Keratinocyte (primary cell): Measurements from ENCODE around the gene HS1BP3. TPM values are rescaled to one million over a fixed set of nuclear protein-coding genes. Genes with fewer than 3 reads are reported as not detected.
A peak's percentile ranks its signal among the peaks of the same experiment; 100 is the strongest.

ENCODE experiments used
- DNase-seq: peaks from one replicate; pipeline ENCODE4 v3.0.0-alpha.2; 2011; ENCODE audit warnings: low read depth, missing footprints, low spot score
- FAIRE-seq: peaks from 2 replicates; lab custom pipeline; 2011; peaks lifted over from hg19 to GRCh38; lab: Jason Lieb, UNC
- H2AFZ ChIP-seq: 2 replicates; pipeline ENCODE4 v1.6.0; 2012; ENCODE audit warnings: low read length, control low read depth, inconsistent platforms; ENCODE audit not compliant: control insufficient read depth
- H3K27ac ChIP-seq: 2 replicates; pipeline ENCODE4 v1.5.1; 2011; ENCODE audit warnings: low read length; ENCODE audit not compliant: control insufficient read depth, insufficient read depth
- H3K27me3 ChIP-seq: 3 replicates; pipeline ENCODE4 v1.6.0; 2011; ENCODE audit warnings: low read length; ENCODE audit not compliant: control insufficient read depth, insufficient read depth; ENCODE audit errors: extremely low read depth
- H3K36me3 ChIP-seq, 2 experiments: 2 replicates in 1 of 2; 3 replicates in 1 of 2; pipeline ENCODE4 v1.5.1; 2011; ENCODE audit warnings: low read length in 2 of 2, mild to moderate bottlenecking in 1 of 2; ENCODE audit not compliant: control insufficient read depth in 2 of 2, insufficient read depth in 2 of 2; ENCODE audit errors: extremely low read depth in 1 of 2
- H3K4me1 ChIP-seq: 3 replicates; pipeline ENCODE4 v1.5.1; 2011; ENCODE audit warnings: low read length; ENCODE audit not compliant: control insufficient read depth, insufficient read depth; ENCODE audit errors: extremely low read depth
- H3K4me2 ChIP-seq: 3 replicates; pipeline ENCODE4 v1.6.0; 2011; ENCODE audit warnings: low read depth, low read length; ENCODE audit not compliant: control insufficient read depth, insufficient read depth; ENCODE audit errors: extremely low read depth
- H3K4me3 ChIP-seq, 3 experiments: fragments of 200-600 bp in 1 of 3; sonication (generic) in 1 of 3; 2 replicates in 2 of 3; 3 replicates in 1 of 3; pipeline ENCODE4 v1.5.1; 2011 to 2016; ENCODE audit warnings: low read length in 3 of 3, mild to moderate bottlenecking in 3 of 3, control low read depth in 2 of 3, inconsistent platforms in 1 of 3, low read depth in 1 of 3, mixed read lengths in 1 of 3, mixed run types in 1 of 3, moderate library complexity in 1 of 3; ENCODE audit not compliant: control insufficient read depth in 2 of 3, insufficient read depth in 2 of 3; ENCODE audit errors: extremely low read depth in 1 of 3
- H3K79me2 ChIP-seq: 2 replicates; pipeline ENCODE4 v1.6.0; 2012; ENCODE audit warnings: low read length; ENCODE audit not compliant: control insufficient read depth, insufficient read depth
- H3K9ac ChIP-seq: 3 replicates; pipeline ENCODE4 v1.6.0; 2011; ENCODE audit warnings: low read length; ENCODE audit not compliant: control insufficient read depth, insufficient read depth; ENCODE audit errors: extremely low read depth
- H3K9me1 ChIP-seq: 3 replicates; pipeline ENCODE4 v1.6.0; 2011; ENCODE audit warnings: low read length; ENCODE audit not compliant: control insufficient read depth, insufficient read depth; ENCODE audit errors: extremely low read depth
- H3K9me3 ChIP-seq: 2 replicates; pipeline ENCODE4 v1.5.1; 2012; ENCODE audit warnings: low read depth, low read length; ENCODE audit not compliant: control insufficient read depth
- H4K20me1 ChIP-seq: 3 replicates; pipeline ENCODE4 v1.6.0; 2011; ENCODE audit warnings: low read length; ENCODE audit not compliant: control insufficient read depth, insufficient read depth; ENCODE audit errors: extremely low read depth
- EZH2 ChIP-seq: IDR thresholded peaks from one replicate; pipeline ENCODE4 v1.6.1; 2012; ENCODE audit warnings: inconsistent platforms, mild to moderate bottlenecking, low read length, moderate library complexity
- dilution Hi-C: fragments of 300-500 bp; cut with MboI; formaldehyde crosslinking; loops from one replicate; pipeline ENCODE4 v1.7.0; 2020; ENCODE audit warnings: low sequenced_read_pairs; ENCODE audit not compliant: extremely low pct_ligation_motif_present
- polyA plus RNA-seq, 5 experiments: library from polyadenylated mRNA; depleted of rRNA in 3 of 5; stranded (reverse) in 3 of 5; stranded (forward) in 1 of 5; unstranded in 1 of 5; fragments of >200 nt; gene quantifications; 1 replicate in 1 of 5; 2 replicates in 3 of 5; 3 replicates in 1 of 5; pipeline versions ENCODE4 v1.2.1 to v1.2.3, GENCODE V29; 2011 to 2012; ENCODE audit warnings: missing spikeins in 2 of 5, low read depth in 1 of 5, low replicate concordance in 1 of 5
- TF ChIP-seq, protein P1 (sequence below), 3 experiments: IDR thresholded peaks in 1 of 3; conservative IDR thresholded peaks in 1 of 3; optimal IDR thresholded peaks in 1 of 3; 2 replicates in 2 of 3; 3 replicates in 1 of 3; pipeline versions ENCODE3 to v1.5.1; 2011; ENCODE audit warnings: low read length in 3 of 3, mild to moderate bottlenecking in 3 of 3, moderate library complexity in 2 of 3, control low read depth in 1 of 3, inconsistent platforms in 1 of 3; ENCODE audit not compliant: insufficient read depth in 2 of 3; ENCODE audit errors: extremely low read depth in 1 of 3

HS1BP3 gene
- polyA plus RNA-seq, 1 donor (not counting 4 experiments of a cell fraction or from before 2014, with no cell fraction given): 18.5 TPM

DNA sequence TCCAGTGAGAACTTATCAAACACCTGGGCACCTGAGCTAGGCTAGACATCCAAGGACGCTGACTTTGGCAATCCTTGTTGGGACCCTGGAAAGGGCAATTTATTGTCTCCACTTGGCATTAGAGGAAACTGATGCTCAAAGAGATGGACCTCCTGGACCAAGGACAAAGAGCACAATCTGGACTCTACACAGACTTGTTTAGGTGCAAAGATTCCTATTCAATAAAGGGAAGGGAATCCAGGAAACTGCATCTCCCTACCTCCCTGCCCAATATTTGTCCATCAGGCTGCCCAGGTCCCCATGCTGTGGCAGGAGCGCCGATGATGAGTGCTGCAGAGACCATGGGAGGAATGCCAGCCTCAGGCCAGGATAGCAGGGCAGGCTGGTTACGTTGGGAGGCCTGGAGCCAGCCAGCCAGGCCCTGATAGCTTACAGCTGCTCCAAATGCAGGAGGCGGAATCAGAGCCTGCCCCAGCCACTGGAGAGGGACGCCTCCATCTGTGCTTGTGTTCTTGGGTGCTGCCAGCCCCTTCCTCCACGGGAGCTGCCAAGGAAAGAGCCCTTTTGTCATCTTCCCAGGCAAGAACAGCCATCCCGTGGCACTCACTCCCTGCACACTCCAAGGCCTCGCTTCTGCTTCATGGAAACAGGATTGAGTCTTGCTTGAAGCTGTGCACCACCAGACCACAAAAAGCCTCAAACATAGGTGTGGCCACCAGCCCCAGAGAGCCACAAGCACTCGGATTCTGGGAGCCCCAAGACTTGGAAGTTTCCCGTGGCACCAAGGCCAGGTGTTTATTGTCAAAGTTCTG is 60.0 kb downstream of the HS1BP3 start:
- Histone ChIP-seq H3K27ac (no peak overlapping the region), H4K20me1 (no peaks in the 10 kb centered on the region), H3K36me3 (no peaks in the 10 kb centered on the region), H3K4me3 (no peak overlapping the region), H3K9me3 (no peaks in the 10 kb centered on the region), H3K4me2 (no peak overlapping the region), H3K9me1 (peaks cover 2% of the 10 kb centered on the region), H2AFZ (no peak overlapping the region), H3K79me2 (no peaks in the 10 kb centered on the region), H3K4me1 (peaks cover 52% of the 10 kb centered on the region), H3K27me3 (no peaks in the 10 kb centered on the region), H3K9ac (no peak overlapping the region)
- TF ChIP-seq EZH2: no peak
- TF ChIP-seq, protein P1, sequence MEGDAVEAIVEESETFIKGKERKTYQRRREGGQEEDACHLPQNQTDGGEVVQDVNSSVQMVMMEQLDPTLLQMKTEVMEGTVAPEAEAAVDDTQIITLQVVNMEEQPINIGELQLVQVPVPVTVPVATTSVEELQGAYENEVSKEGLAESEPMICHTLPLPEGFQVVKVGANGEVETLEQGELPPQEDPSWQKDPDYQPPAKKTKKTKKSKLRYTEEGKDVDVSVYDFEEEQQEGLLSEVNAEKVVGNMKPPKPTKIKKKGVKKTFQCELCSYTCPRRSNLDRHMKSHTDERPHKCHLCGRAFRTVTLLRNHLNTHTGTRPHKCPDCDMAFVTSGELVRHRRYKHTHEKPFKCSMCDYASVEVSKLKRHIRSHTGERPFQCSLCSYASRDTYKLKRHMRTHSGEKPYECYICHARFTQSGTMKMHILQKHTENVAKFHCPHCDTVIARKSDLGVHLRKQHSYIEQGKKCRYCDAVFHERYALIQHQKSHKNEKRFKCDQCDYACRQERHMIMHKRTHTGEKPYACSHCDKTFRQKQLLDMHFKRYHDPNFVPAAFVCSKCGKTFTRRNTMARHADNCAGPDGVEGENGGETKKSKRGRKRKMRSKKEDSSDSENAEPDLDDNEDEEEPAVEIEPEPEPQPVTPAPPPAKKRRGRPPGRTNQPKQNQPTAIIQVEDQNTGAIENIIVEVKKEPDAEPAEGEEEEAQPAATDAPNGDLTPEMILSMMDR (optimal IDR thresholded peaks at IDR 0.05 in 1 of 3, IDR thresholded peaks at IDR 0.05 in 1 of 3, conservative IDR thresholded peaks at IDR 0.05 in 1 of 3; ENCODE audit: extremely low read depth in 1 of 3, insufficient read depth in 2 of 3, low read length in 3 of 3): no peak
- no peak for FAIRE-seq
- DNase-seq: no peak
- dilution Hi-C loops: no loop called here

DNA sequence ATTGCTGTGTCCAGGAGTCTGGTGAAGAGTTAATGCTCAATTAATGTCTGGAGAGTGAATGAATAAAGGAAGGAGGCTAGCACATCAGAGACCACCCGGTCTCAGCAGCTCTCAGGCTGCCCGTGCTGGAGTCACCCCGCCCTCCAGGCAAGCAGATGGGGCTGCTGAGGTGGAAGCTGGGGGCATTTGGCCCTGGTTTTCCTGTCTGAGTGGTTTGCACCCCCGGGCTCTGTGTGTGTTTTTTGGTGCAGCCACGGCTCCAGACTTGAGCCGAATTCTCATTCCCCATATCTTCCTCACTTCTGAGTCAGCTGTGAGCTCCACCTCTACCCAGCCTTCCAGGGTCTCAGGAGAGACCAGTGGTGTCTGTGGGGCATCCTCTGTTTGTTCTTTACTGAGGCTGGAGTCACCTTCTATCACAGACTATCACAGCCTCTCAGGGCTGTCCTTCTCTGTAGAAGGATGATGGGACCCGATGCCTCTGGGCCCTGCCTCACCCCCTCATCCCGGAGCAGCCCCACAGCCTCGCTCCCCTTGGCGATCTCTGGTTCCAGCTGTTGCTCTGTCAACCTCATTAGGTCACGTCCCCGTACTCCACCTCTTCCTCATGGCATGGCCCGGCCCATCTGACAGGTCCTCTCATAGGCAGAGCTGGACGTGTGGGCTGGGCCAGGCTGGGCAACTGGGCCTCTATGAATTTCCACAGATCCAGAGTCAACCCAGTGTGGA is 60.8 kb downstream of the HS1BP3 start:
- no peak for DNase-seq
- peak; percentile 48 for FAIRE-seq
- H3K27ac ChIP-seq: no peak overlapping the region
- H3K9ac ChIP-seq: no peak overlapping the region
- dilution Hi-C loops: no loop called here
- peaks cover 44% of the 10 kb centered on the region for H3K4me1 ChIP-seq
- no peak overlapping the region for H3K4me3 ChIP-seq
- no peak overlapping the region for H2AFZ ChIP-seq
- H3K9me3 ChIP-seq: no peaks in the 10 kb centered on the region
- H3K36me3 ChIP-seq: no peaks in the 10 kb centered on the region
- H3K4me2 ChIP-seq: peak overlapping the region; percentile 47
- no peaks in the 10 kb centered on the region for H4K20me1 ChIP-seq
- no peaks in the 10 kb centered on the region for H3K79me2 ChIP-seq
- TF ChIP-seq, protein P1 (optimal IDR thresholded peaks at IDR 0.05 in 1 of 3, IDR thresholded peaks at IDR 0.05 in 1 of 3, conservative IDR thresholded peaks at IDR 0.05 in 1 of 3; ENCODE audit: extremely low read depth in 1 of 3, insufficient read depth in 2 of 3, low read length in 3 of 3): no peak
- no peak for TF ChIP-seq EZH2
- no peaks in the 10 kb centered on the region for H3K27me3 ChIP-seq
- peaks cover 2% of the 10 kb centered on the region for H3K9me1 ChIP-seq
